NCI-H526 (cell line): ENCODE results near the gene RASGRP3.
"Not testable (repeated sequence)": the region's sequence is repeated elsewhere in the genome, so short reads cannot be mapped to it uniquely, and the experiment has no call there.

ENCODE experiments used
- DNase-seq, 2 experiments: peaks; one replicate each; lab custom pipeline; 2025; lab: John Stamatoyannopoulos, UW

Gene RASGRP3

DNA sequence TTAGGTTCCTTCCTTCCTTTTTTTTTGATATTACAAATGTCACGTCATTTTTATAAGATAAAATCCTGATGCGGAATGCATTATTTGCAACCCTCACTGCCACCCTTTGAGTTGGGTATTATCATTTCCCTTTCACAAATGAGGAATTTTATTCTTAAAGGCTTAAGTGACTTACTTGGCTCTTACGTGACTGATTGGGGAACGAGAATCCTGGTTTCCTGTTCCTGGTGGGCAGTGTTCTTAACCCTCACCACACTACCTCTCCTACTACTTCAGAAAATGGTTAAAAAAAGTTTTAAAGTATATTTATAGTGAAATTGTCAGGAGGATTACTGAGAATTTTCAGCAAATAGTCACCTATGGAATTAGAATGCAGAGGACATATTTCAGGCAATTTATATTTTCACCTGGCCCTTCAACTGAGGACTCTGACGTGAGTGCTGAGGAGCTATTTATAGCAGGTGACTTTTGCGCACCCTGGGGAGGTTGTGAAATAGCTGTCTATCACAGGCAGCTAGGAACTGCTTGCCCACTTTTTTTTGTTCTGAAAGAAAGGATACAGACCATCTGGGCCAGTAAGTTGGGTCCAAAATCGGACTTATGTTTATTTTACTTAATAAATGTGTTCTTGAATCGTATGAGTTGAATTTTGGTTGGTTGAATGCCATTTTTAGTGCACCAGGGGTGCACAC lies 18.7 kb upstream of the RASGRP3 start:
- DNase-seq = no peak

GRCh38 chr2:33458248-33458819 lies 18.1 kb upstream of the RASGRP3 start:
- DNase-seq = no peak

- DNase-seq = no peak
Observed at GRCh38 chr2:33459745-33460144, 16.7 kb upstream of the RASGRP3 start.

- DNase-seq = not testable (repeated sequence)
Observed at GRCh38 chr2:33462512-33462911, 13.9 kb upstream of the RASGRP3 start.

DNA sequence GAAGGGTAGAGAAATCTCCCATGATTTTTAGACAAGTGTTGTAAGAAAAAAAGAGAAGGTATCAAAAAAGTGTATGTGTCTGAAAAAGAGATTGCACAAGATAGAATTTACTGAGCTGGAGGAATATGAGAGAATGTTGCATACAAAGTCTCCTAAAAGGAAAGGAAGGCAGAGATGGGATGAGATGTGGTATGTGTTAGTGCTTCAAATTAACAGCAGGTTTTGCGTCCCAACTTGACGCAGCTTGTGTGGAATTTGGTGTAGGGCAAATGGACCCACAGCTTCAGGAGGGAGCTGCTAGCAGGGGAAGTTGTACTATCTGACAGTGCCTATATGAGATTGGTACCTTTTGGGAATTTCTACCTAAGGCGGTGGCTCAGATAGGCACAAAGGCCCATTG lies 9.0 kb upstream of the RASGRP3 start:
- DNase-seq = no peak

- no peak for DNase-seq
Observed at GRCh38 chr2:33469238-33469637, 7.2 kb upstream of the RASGRP3 start.

DNA sequence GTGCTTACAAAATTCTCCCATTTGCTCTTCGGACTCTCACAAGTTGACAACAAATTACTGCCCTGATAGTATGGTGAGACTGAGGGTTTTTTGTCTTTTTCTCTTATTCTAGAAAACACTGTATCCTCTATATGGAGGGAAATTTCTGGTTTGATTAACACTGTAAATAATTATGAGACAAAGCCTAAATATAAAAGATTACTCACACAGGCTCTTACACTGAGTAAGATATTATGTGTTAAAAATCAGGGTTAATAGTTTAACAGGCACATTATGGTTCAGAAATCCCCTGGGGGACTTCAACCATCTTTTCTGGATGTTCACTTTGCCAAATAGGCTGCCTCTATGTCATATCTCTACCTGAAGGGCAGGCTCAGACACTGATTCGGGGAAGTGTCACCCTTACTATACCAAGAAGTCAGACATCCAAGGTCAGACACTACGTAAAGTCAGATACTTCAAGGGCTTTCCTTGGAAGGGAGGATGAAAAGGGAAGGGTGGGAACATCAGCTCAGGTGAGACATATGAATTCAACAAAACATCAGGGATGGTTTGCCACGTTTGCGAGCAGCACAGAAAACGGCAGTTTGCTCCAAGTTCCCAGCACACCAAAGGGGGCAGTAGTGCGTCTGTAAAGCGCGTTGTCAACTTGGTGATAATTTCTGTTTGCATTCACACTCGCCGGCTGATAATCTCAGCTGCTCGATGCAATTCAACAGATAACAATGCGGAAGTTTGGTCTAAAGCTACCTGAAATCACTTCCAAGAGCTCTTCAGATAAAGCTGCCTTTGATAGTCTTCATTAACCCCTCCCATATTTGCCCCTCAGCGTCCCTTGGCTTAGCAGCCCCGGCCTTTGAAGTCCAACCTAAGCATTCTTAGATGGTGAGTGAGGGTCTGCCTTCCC lies 972 bp upstream of the RASGRP3 start:
- peak; percentile 73 to 88 for DNase-seq

DNA sequence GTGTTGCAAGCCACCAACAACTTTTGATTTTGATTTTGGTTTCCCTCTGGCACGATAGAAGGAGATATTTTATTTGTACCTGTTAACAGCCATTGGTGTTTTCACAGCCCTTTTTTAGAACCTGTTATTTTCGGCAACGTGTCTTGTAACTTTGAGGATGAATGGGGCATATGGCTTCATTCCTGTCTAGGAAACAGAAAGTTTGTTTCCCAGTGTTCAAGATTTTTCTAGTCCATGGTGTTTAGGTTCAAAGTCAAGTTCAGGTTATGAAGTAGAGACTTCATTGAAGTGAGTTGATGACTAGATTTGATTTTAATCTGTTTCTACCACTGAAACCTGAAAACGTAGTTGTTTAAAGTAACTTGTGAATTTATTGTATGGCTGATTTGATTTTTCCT lies 343 bp downstream of the RASGRP3 start:
- no peak for DNase-seq

- no peak for DNase-seq
Observed at GRCh38 chr2:33477473-33478468, 1.3 kb downstream of the RASGRP3 start.

DNA sequence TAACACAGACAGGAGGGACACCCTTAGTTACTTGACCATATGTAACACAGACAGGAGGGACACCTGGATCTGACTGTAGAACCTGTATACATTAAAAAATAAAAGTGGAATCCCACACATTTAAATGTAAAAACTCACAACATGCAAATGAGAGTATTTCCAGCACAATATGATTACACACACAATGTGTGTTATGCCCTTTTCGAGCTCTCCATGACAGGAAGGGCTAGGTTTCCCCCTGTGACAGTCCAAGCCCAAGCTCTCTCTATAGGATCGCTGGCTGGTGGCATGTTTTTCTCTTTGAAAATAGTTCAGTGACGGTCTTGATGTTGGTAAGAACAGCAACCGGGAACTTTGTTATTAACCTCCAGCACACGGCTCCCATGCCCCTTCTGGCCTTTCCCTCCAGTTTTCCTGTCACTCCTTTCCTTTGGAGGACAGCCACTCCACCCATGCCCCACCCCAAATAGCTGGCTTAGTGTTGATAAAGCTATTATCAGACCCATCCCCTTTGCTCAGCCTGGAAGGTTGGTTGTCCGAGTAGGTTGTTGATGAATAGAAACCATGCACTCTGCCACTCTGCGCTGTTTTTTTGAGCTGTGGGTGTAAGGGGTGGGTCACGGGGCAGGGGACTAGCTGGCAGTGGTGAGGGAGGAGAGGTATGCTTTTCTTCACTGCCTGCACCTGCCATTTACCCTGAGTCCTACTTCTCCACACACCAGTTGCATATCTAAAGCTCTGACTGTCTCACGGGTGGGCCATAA lies 2.7 kb downstream of the RASGRP3 start:
- DNase-seq = no peak

GRCh38 chr2:33482518-33482917 lies 6.1 kb downstream of the RASGRP3 start:
- DNase-seq = no peak

GRCh38 chr2:33484042-33484621 lies 7.7 kb downstream of the RASGRP3 start:
- DNase-seq = no peak

GRCh38 chr2:33485051-33485450 lies 8.6 kb downstream of the RASGRP3 start:
- no peak for DNase-seq

DNA sequence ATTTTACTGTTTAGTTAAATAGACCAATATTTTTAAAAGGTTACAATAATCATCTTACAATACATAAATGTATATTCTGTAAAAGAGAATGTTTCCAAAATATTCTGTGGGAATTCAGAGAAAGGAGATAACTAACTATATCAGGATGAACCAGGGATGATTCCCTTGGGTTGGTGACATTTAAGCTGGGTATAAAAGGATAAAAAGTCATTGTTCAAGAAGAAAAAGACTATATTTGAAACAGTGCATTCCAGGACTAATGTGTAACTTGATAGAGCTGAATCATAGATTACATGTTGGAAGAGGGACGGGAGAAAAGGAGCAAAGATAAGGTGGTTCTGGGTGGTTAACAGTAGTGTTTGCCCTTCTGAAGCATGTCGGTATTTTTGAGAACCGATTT lies 10.1 kb downstream of the RASGRP3 start:
- DNase-seq = no peak

DNA sequence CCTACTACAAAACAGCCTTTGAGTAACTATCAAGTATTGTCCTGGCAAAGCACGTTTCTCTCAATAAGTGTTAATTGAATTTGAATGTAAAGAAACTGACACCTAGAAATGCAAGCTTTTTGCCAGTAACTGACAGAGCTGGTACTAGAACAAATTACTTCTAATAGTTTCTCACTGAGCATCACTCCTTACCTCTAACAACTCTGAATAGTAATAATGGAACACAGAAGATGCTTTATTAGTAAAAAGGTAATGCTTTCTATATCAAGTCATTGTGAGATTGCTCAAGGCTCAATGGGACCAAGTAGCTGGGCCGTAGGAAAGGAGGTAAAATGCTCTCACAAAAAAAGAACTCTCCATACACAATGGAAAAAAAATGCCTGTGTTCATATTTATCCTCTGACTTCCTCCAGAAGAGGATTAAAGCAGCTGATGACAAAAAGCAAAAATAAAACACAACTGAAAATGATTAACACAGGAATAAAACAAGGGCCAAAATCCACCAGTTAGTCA lies 11.8 kb downstream of the RASGRP3 start:
- no peak for DNase-seq

DNA sequence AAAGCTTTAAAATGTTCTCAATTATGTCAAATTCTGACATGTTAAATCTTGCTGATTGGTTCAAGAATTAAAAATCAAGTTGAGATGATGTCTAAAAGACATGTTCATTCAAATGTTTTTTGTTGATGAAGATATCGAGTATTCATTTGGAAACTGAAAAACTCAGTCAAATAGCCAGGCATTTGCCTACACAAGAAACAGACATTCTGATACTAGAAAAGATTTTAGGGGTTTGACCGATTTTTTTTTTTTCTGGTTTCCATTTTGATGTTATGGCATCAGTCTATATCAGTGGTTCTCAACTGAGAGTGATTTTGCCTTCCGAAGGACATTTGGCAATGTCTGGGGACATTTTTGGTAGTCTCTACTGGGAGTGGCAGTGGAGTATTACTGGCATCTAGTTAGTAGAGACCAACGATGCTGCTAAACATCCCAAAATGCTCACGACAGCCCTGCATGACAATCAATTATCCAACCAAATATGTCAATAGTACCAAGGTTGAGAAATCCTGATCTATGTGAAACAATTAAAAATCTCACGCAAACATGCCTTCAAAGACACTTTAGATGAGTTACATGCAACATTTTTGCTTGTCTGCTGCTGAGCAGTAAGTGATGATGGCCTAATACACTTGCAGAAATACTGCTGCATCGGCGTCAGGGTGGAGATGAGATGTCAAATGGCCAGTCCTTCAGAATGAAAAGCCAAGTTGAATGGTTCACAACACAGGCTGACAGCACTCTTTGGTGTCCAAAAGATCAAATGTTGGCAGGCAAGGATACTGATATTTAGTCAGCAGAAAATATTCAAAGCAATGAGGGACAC lies 12.5 kb downstream of the RASGRP3 start:
- no peak for DNase-seq

DNA sequence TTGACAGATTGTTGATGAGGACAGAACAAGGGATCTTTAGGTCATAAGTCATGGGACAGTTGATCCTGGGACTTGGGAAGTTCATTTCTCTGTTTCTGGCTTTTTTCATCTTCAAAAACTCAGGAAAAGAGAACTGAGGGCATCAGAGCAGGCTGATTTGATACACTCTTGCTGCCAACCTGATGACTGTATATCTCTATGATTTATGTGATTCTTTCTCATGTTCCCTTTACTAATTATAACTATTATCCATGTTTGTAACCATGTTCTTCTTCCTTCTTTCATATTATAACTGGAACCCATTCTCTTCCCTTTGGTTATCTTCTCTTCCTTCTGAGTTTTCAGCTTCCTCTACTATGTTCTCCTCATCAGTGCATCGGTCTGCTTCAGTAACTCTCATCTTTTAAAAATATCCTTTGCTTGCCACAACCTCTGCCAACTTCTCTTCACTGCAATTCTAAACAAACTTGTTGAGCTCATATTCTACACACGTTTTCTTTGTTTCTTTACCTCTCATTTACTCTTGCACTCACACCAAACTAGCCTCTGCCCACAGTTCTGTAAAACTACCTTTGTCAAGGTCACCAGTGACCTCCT lies 13.5 kb downstream of the RASGRP3 start:
- DNase-seq = no peak

DNA sequence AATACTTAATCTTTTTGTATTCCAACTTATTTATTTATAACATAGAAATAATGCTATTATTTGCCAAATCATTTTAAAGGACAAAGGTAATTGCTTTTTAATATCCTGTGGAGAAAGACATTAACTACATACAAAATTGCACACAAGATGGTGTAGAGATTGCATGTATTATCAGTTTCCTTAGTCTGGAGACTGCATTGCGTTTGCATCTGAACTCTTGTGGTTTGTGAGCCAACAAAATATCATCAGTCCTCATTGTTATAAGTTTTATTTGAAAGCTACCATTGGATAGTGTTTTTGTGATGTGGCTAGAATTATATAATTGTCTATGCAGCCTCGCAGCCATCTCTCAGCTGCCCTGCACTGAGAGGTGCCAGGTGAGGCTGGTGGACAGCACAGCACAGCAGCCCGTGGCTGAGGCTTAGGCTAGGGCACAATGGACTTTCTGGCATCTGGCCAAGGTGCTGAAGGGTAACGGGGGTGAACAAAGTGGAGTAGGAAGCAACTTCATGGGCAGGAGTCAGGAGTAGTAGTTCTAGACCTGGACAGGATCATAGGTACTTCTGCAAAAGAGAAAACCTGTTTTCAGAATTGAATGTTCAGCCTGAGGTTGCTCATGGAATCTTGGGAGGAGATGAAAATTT lies 15.1 kb downstream of the RASGRP3 start:
- DNase-seq = no peak
